Fibroblast of peridontal ligament (primary cell): ENCODE measurements around the gene STAT6.
"Not testable (repeated sequence)": the region's sequence is repeated elsewhere in the genome, so short reads cannot be mapped to it uniquely, and the experiment has no call there.

Source experiments
- DNase-seq: peaks from one replicate; pipeline ENCODE4 v3.0.0-alpha.2; 2010; ENCODE audit errors: extremely low read depth

STAT6 gene

DNA sequence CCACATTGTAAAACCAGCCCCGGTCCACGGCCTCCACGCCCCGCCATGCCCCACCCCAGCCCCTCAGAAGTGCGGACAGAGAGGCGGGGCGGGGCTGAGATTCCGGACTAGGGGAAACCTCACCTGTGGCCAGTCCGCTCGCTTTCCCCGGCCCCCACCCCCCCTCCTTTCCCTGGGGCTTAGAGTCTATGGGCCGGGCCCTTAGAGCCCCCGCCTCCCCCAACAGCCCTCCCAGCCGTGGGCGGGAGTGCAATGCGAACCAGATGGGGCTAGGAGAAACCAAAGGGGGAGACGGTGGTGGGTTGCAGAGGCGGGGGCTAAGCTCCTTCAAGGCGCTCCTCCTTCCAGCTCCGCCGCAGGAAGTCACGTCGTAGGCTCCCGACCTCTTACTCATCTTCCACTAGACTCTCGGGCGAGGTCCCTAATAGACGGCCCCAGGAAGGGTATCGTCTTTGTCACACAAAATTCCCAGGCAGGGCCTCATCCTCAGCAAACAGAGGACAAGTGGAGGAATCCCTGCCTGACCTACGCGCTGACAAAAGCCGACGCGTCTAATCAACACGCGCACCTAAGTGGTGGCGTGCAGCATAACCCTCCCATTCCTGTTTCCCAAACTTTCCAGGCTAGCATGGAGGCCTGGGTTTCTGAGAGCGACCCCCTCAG, 23.3 kb downstream of the STAT6 start:
- DNase-seq, result peak; percentile 93

DNA sequence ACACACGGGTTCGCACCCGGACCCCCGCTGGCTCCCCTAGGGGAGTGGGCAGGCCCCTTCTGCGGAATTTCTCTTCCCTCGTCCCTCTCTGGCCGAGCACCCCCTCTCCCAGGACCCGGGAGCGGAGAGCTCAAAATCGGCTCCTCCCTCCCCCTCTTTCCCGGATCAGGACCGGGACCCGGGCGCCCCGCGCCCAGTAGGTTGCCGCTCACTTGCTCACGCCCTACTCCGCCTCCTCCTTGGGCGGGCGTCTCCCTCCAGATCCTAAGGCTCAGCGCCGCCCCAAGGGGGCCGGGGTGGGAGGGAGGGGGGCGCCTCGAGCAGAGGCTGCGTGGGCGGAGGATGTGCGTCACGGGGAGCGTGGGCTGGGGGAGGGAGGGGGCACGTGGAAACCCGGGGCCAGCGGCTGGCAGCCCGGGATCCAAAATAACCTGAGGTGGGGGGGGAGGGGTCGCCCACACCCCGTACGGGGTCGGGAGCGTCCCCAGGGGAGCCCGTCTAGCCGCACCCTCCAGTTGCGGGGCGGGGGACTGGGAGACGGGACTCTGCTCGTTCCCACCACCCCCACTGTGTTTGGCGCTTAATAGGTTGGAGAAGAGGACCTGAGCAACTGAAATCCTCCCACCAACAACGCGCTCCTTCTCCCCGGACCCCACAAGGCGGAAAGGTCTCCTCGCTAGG, 24.0 kb downstream of the STAT6 start:
- DNase-seq, result peak; percentile 84

GRCh38 chr12:57086493-57087009, 24.6 kb downstream of the STAT6 start:
- DNase-seq, result peak; percentile 72

GRCh38 chr12:57085999-57086492, 25.1 kb downstream of the STAT6 start:
- peak; percentile 74 for DNase-seq

DNA sequence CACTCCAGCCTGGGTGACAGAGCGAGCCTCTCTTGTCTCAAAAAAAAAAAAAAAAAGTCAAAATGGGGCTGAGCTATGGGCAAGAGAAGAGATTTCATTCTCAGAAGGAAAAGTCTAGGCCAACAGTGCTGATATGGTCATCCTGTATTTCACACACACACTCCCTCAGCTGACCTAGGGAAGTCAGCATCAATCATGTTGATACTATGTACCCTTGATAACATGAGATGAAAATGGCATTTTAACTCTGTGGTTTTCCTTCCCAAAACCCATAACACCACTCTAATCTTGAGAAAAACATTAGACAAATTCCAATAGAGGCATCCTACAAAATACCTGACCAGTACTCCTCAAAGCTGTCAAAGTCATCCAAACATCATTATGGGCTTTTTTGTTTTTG, 30.3 kb downstream of the STAT6 start:
- DNase-seq, result no peak

- no peak for DNase-seq
Measured at GRCh38 chr12:57079821-57080220, 31.3 kb downstream of the STAT6 start.

DNA sequence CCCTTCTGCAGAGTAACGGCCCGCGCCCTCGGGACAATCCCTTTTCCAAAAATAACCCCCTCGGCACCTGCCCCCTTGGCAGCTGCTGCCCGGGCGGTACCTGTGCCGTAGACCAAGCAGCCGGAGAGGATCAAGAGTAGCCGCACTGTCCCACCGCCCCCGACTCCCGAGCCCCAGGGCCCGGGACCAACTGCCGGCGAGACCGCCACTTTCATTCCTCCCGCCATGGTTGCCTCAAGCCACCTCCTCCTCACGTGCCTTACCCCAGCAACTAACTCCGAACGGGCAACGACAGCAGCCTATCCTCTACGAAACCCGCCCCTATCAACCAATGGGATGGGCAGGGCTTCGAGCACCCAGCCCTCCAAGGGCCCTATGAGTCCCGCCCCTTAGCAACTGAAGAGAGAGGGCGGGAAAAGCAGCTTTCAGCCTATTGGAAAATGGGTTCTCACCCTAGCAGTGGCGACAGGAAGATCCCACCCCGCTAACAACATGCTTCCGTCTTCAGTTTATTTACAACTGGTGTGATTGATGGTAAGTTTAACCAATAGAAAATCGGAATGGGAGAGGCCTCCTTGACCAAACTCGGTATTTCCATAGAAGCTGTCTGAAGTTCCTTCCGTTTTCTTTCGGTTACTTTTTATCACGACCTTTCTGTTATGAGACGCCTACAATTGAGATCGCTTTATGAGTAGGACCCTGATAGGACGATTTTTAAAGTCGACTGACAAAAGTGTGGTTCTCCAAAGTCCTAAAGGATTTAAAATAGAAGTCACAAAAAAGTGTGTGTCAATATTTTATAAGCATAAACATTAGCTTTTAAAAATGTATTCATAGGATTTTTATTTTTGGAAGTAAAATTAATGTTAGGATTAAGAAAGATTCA, 32.4 kb downstream of the STAT6 start, which contains the start of gene NEMP1:
Gene NEMP1 (minus strand): TSS at position 273 of the 886 bp plus-strand sequence. CDS start 46 bp downstream, at position 227.
- peak; percentile 100 for DNase-seq

DNA sequence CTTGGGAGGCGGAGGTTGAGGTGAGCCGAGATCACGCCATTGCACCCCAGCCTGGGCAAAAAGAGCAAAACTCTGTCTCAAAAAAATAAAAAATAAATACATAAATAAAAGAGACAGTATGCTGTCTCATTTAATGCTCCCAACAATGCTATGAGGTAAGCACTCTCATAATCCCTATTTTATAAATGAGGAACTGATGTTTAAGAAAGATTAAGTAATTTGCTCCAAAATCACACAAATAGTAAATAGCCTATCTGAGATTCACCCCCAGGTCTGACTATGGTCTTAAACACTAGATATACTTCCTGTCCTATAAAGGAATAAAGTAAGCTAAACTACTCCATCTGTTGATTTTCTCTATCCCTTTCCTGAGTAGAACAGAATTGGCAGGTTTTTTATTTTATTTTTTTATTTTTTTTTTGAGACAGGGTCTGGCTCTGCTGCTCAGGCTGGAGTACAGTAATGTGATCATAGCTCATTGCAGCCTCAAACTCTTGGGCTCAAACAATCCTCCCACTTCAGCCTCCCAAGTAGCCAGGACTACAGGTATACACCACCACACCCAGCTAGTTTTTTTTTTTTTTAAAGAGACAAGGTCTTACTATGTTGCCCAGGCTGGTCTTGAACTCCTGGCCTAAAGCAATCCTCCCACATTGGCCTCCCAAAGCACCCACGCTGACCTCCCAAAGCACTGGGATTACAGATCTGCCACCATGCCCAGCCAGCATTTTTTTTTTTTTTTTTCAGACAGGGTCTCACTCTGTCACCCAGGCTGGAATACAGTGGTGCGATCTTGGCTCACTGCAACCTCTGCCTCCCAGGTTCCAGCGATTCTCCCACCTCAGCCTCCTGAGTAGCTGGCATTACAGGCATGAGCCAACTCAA, 37.4 kb downstream of the STAT6 start:
- DNase-seq, result not testable (repeated sequence)

DNA sequence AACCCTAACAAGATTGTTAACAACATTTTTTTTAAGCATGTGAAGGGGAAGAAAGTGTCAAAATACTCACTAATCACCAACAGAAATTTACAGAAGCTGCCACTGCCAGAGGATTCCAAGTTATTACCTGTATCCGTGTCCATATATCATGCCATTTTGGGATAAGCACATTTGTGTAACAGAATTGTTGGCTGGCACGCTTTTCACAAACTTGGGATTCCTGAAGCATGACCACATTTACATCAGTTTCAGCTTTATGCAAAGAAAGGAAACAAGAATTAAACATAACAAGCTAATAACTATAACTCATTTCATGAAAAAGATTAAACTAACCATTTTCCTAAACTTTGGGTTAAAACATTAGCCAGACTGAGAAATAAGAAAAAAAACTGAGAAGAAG, 38.5 kb downstream of the STAT6 start:
- peak; percentile 61 for DNase-seq

DNA sequence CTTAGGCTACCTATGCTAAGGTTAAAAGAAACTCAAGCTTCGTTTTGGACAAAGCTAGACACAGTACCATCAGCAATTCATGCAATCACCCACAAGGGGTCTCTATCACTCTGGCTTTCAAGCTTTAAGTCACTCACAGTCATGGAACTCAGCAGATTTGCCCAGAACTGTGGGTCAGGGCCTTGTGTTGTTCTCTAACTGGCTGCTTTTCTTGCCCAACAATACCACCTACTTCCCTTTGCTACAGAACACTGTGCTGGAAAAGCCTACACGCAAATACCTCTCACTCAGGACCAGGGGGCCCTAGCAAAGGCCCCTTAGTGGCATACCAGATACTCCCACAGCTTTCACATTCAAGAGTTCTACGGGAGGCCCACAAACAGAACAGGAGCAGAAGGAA, 41.6 kb downstream of the STAT6 start:
- peak; percentile 95 for DNase-seq

- no peak for DNase-seq
Measured at GRCh38 chr12:57066245-57066644, 44.9 kb downstream of the STAT6 start.

- peak; percentile 66 for DNase-seq
Measured at GRCh38 chr12:57063991-57064685, 47.0 kb downstream of the STAT6 start.

- DNase-seq, result no peak
Measured at GRCh38 chr12:57058454-57058853, 52.7 kb downstream of the STAT6 start.

- no peak for DNase-seq
Measured at GRCh38 chr12:57057067-57057751, 54.0 kb downstream of the STAT6 start.

- no peak for DNase-seq
Measured at GRCh38 chr12:57055824-57056223, 55.3 kb downstream of the STAT6 start.

DNA sequence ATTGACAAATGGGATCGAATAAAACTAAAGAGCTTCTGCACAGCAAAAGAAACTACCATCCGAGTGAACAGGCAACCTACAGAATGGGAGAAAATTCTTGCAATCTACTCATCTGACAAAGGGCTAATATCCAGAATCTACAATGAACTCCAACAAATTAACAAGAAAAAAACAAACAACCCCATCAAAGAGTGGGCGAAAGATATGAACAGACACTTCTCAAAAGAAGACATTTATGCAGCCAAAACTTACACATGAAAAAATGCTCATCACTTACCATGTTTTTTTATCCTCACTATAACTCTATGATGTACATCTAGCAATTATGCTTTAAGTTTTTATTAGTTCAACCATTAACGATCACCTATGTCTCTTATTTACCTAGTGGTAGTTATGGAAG, 57.3 kb downstream of the STAT6 start:
- DNase-seq, result not testable (repeated sequence)

- DNase-seq, result not testable (repeated sequence)
Measured at GRCh38 chr12:57053146-57053545, 58.0 kb downstream of the STAT6 start.

GRCh38 chr12:57051011-57051410, 60.2 kb downstream of the STAT6 start:
- no peak for DNase-seq

GRCh38 chr12:57049890-57050289, 61.3 kb downstream of the STAT6 start, which contains the start of gene MYO1A:
MYO1A (minus strand) TSS chr12:57050129; CDS start chr12:57048323, 1,806 bp downstream.
- DNase-seq, result no peak

GRCh38 chr12:57049119-57049446, 62.1 kb downstream of the STAT6 start:
- no peak for DNase-seq
